DOHH2 (cell line): Measurements from ENCODE around the gene VEGFB.

Experiments used
- EZH2phosphoT487 ChIP-seq: fragments of 200-600 bp; sonication (generic); IDR thresholded peaks from 2 replicates; pipeline ENCODE4 v1.6.1; 2017; ENCODE audit warnings: borderline replicate concordance, mild to moderate bottlenecking, antibody characterized with exemption, low read length, moderate library complexity, mixed read lengths
- TF ChIP-seq, protein P1 (sequence below): fragments of 200-600 bp; sonication (generic); IDR thresholded peaks from one replicate; pipeline ENCODE4 v1.5.1; 2014; ENCODE audit warnings: antibody characterized with exemption, mild to moderate bottlenecking, low read depth, low read length; ENCODE audit not compliant: poor library complexity, severe bottlenecking

DNA sequence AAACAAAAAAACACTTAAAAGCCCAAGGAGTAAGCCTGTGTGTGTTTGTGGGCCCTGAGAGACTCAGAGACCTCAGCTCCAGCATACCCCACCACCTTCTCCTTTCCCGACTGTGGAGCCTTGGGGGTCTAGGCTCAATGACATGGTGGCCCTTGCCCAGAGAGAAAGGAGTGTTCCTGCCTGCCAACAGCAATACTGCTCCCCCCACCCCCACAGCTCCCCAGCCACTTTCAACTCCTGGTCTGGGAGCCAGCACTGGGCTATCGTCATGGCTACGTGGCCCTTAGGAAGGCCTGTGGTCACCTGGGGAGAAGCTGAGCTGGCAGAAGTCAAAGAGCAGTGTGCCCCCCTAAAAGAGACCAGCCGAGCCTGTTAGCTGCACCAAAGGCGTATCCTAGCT is 9.7 kb downstream of the VEGFB start:
- TF ChIP-seq, protein P1, sequence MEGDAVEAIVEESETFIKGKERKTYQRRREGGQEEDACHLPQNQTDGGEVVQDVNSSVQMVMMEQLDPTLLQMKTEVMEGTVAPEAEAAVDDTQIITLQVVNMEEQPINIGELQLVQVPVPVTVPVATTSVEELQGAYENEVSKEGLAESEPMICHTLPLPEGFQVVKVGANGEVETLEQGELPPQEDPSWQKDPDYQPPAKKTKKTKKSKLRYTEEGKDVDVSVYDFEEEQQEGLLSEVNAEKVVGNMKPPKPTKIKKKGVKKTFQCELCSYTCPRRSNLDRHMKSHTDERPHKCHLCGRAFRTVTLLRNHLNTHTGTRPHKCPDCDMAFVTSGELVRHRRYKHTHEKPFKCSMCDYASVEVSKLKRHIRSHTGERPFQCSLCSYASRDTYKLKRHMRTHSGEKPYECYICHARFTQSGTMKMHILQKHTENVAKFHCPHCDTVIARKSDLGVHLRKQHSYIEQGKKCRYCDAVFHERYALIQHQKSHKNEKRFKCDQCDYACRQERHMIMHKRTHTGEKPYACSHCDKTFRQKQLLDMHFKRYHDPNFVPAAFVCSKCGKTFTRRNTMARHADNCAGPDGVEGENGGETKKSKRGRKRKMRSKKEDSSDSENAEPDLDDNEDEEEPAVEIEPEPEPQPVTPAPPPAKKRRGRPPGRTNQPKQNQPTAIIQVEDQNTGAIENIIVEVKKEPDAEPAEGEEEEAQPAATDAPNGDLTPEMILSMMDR: no peak
- no peak for TF ChIP-seq EZH2phosphoT487
